NB4 (cell line): ENCODE data around the gene ERBB4.

Experiments
- DNase-seq: peaks from one replicate; pipeline ENCODE4 v3.0.0; 2010; ENCODE audit warnings: low read depth
- H3K4me3 ChIP-seq: one replicate; pipeline ENCODE4 v1.5.1; 2011; ENCODE audit warnings: mild to moderate bottlenecking, low read depth, low read length, moderate library complexity
- MYC ChIP-seq: IDR thresholded peaks from 2 replicates; pipeline ENCODE4 v1.6.1; 2011; ENCODE audit warnings: low read depth, low read length
- POLR2A ChIP-seq: IDR thresholded peaks from 2 replicates; pipeline ENCODE4 v1.6.1; 2011; ENCODE audit warnings: mild to moderate bottlenecking; ENCODE audit not compliant: insufficient read length; ENCODE audit errors: extremely low read depth
- TF ChIP-seq, protein P1 (sequence below): IDR thresholded peaks from 2 replicates; pipeline ENCODE4 v1.6.1; 2011; ENCODE audit warnings: low read depth, low read length
- TF ChIP-seq, protein P2 (sequence below): IDR thresholded peaks from one replicate; pipeline ENCODE4 v1.5.1; 2012; ENCODE audit warnings: low read depth, low read length

The ERBB4 gene

DNA sequence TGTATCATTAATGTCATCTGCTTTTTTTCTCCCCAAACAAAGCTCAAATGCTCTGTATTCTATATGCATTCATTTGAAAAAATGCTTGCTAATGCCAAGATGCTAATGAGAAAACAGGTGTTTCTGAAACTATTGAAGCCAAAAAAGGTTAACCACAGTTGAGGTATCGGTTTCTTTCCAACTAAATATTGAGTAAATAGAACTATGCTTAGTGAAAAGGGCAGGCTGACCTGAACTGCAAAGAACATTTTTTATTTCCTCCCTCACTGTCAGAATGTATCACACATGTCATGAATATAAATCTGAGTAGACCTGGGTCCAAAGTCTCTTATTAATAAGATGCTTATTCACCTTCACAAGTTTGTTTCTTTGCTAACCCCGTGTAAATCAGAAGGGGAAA lies 1115.6 kb downstream of the ERBB4 start:
- no peak for DNase-seq
- H3K4me3 ChIP-seq: no peak overlapping the region
- TF ChIP-seq POLR2A (no peak), MYC (no peak)
- TF ChIP-seq, protein P1, sequence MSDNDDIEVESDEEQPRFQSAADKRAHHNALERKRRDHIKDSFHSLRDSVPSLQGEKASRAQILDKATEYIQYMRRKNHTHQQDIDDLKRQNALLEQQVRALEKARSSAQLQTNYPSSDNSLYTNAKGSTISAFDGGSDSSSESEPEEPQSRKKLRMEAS: no peak
- TF ChIP-seq, protein P2, sequence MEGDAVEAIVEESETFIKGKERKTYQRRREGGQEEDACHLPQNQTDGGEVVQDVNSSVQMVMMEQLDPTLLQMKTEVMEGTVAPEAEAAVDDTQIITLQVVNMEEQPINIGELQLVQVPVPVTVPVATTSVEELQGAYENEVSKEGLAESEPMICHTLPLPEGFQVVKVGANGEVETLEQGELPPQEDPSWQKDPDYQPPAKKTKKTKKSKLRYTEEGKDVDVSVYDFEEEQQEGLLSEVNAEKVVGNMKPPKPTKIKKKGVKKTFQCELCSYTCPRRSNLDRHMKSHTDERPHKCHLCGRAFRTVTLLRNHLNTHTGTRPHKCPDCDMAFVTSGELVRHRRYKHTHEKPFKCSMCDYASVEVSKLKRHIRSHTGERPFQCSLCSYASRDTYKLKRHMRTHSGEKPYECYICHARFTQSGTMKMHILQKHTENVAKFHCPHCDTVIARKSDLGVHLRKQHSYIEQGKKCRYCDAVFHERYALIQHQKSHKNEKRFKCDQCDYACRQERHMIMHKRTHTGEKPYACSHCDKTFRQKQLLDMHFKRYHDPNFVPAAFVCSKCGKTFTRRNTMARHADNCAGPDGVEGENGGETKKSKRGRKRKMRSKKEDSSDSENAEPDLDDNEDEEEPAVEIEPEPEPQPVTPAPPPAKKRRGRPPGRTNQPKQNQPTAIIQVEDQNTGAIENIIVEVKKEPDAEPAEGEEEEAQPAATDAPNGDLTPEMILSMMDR: no peak

DNA sequence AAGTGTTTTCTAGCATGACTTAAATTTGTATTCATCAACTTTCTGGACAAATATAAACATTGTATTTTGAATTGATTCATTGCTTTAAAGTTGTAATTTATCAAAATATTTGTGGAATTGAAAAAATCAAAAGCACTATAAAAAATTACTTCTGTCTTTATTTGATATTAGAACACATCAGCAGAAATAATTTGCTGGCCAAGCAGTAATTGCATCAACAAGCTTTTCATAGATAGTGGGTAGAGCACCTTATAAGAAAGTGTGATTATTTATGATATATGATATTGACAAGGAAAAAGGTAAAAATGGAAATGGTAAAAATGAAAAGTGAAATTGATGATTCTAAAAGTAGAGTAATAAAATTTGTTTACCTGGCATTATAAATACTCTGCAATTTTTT lies 1121.1 kb downstream of the ERBB4 start:
- TF ChIP-seq POLR2A (no peak), MYC (no peak)
- TF ChIP-seq, protein P1: no peak
- TF ChIP-seq, protein P2: no peak
- no peak overlapping the region for H3K4me3 ChIP-seq
- no peak for DNase-seq

DNA sequence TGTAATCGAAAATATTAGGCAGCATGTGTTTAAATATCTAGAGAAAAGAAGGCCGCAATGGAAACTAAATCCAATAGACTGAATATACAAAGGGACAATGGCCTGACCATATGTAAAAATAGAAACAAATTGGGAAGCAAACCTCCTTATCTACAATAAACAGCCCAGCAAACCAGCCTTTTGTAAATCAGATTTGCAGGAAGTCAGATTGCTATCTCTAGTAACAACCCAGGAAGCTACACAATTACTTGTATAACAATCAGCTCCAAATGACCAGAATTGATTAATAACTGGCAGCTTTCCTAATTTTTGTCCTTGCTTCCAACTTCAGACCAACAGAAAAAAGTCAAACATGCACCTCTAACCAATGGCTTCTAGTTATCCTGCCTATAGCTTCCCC lies 1122.2 kb downstream of the ERBB4 start:
- no peak overlapping the region for H3K4me3 ChIP-seq
- DNase-seq: no peak
- no peak for TF ChIP-seq POLR2A
- no peak for TF ChIP-seq MYC
- TF ChIP-seq, protein P2: no peak
- TF ChIP-seq, protein P1: no peak

DNA sequence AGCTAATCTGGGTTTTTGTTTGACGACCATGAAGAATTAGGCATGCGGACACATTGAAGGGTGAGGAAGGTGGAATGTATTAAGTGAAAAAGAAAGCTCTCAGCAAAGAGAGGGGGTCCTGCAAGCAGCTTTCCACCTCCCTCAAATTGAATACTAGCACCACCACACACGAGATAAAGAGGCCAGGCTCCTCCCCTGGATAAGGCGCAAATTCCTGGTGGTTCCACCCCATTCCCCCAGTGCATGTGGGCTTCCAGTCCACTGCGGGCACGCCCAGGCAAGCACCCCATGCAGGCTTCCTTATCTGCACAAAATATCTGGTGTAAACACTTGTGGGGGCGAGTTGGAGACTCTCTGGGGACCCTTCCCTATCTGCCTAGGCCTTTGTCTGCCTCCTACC lies 1124.9 kb downstream of the ERBB4 start:
- no peak for DNase-seq
- TF ChIP-seq, protein P1: no peak
- no peak overlapping the region for H3K4me3 ChIP-seq

DNA sequence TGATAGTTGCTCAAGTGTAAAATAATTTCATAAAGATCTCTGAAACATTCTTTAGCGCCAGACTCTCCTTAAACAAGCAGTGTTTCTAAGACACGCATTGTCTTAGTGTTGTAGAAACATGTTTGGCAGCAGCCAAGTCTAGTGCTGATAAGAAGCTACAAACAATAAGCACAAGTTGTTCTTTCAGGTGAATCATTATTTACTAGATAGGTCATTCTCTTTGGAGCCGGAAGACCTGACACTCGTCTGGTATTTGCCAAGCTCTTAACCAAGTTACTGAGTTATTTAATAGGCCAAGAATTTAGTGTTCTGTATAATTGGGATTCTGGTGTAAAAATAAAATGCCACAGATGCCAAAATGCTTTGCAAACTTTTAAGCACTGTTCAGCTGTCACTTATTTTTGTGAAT lies 1130.1 kb downstream of the ERBB4 start:
- TF ChIP-seq POLR2A (no peak), MYC (no peak)
- TF ChIP-seq, protein P2: no peak
- TF ChIP-seq, protein P1: no peak
- H3K4me3 ChIP-seq: no peak overlapping the region
- no peak for DNase-seq

DNA sequence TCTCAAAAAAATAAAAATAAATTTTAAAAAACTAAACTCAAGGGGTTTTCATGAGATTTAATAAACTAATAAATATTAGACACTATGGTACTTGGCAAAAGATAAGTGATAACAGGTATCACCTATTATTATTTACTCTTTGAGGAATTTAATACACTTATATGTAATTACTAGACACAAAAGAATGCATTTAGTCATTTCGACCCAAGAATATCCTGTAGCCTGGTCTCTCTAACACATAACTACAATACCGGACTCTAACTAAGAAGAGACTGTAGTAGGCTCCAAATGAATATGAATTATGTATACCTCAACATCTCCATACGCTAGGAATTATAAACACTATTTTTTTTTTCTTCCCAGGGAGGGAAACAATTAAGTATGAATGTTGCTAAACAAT lies 1131.5 kb downstream of the ERBB4 start:
- no peak for DNase-seq
- no peak for TF ChIP-seq POLR2A
- TF ChIP-seq, protein P1: no peak
- TF ChIP-seq MYC: no peak
- TF ChIP-seq, protein P2: no peak
- no peak overlapping the region for H3K4me3 ChIP-seq
